Esophagus squamous epithelium (tissue), 4 donors: ENCODE data around the gene GRK1.

ENCODE experiments used
- POLR2A ChIP-seq, 4 donors: fragments of 450-650 bp; IDR thresholded peaks; one replicate each; pipeline ENCODE4 v1.6.1; 2017; ENCODE audit warnings: antibody characterized with exemption in 4 of 4, mild to moderate bottlenecking in 4 of 4, moderate library complexity in 3 of 4
- TF ChIP-seq, protein P1 (sequence below), 6 experiments: fragments of 450-650 bp in 4 of 6; fragments of 200-600 bp in 2 of 6; sonication (generic) in 2 of 6; IDR thresholded peaks; one replicate each; pipeline ENCODE4 v1.5.1; 2016 to 2019; ENCODE audit warnings: antibody characterized with exemption in 6 of 6, mild to moderate bottlenecking in 4 of 6, moderate library complexity in 4 of 6

GRCh38 chr13:113621046-113621445, 46.0 kb upstream of the GRK1 start:
- TF ChIP-seq, protein P1, sequence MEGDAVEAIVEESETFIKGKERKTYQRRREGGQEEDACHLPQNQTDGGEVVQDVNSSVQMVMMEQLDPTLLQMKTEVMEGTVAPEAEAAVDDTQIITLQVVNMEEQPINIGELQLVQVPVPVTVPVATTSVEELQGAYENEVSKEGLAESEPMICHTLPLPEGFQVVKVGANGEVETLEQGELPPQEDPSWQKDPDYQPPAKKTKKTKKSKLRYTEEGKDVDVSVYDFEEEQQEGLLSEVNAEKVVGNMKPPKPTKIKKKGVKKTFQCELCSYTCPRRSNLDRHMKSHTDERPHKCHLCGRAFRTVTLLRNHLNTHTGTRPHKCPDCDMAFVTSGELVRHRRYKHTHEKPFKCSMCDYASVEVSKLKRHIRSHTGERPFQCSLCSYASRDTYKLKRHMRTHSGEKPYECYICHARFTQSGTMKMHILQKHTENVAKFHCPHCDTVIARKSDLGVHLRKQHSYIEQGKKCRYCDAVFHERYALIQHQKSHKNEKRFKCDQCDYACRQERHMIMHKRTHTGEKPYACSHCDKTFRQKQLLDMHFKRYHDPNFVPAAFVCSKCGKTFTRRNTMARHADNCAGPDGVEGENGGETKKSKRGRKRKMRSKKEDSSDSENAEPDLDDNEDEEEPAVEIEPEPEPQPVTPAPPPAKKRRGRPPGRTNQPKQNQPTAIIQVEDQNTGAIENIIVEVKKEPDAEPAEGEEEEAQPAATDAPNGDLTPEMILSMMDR (IDR thresholded peaks at IDR 0.05) = no peak
- no peak for TF ChIP-seq POLR2A (IDR thresholded peaks at IDR 0.05)
